GM18508 (cell line): Measurements from ENCODE around the gene RPS16.
A peak's percentile ranks its signal among the peaks of the same experiment; 100 is the strongest.

Source experiments
- ATAC-seq: cut with Tn5 transposase; IDR thresholded peaks from one replicate; pipeline ENCODE4 v1.9.1; 2021; ENCODE audit warnings: moderate number of reproducible peaks; ENCODE audit not compliant: insufficient read depth, unreplicated experiment

RPS16 gene

GRCh38 chr19:39423258-39424086, 12.3 kb downstream of the RPS16 start:
- no peak for ATAC-seq

DNA sequence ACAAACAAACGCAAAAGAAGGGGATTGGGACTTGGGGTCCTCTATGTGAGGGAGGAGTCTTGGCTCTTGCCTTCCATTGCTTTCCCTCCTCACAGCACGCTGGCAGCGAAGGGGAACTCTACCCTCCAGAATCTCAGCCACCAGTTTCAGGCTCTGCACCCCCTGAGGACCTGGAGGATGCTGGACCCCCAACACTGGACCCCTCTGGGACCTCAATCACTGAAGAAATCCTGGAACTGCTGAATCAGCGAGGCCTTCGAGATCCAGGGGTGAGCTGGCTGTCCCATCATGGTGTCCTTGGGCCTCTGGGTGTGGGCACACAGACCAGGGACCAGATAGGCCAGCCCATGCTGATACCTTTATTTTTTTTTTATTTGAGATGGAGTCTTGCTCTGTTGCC, 13.7 kb downstream of the RPS16 start:
- ATAC-seq: no peak

DNA sequence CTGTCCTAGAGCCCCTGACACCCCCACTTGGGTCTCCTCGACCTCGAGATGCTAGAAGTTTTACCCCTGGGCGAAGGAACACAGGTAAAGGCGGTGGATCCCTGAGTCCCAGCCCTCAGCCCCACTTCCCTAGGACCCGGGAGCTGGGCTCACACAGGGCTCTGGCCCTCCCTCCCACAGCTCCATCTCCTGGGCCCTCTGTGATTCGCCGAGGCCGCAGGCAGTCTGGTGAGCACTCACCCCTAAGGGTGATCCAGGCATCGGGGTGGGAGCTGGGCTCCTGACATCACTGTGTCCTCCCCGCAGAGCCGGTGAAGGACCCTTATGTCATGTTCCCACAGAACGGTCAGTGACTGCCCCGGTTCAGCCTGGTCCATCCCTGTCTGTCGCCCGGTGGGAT, 15.0 kb downstream of the RPS16 start:
- no peak for ATAC-seq

- ATAC-seq: no peak
Observed at GRCh38 chr19:39419003-39419402, 16.7 kb downstream of the RPS16 start.

DNA sequence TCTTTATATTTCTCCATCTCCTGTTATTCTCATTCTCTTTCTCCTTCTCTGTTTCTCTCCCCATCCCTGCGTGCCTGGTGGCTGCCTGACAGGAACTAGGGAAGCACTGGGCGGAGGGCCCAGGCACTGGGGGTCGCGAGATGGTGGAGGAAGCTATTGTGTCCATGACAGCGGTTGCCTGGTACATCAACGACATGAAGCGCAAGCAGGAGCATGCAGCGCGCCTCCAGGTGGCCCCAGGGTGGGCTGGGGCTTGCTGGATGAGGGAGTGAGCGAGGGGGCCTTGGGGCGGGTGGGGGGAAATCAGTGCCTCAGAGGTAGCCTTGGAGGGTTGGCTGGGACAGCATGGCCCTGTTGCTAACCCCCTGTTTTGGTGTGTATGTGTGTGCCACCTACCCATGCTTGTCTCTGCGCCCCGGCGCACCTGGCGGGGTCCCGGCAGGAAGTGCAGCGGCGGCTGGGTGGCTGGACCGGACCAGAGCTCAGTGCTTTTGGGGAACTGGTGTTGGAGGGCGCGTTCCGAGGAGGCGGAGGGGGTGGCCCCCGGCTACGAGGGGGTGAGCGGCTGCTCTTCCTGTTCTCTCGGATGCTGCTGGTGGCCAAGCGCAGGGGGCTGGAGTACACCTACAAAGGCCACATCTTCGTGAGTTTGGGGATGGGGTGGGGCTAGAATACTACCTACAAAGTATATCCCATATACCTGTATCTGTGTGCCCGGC, 18.1 kb downstream of the RPS16 start:
- ATAC-seq: no peak

- no peak for ATAC-seq
Observed at GRCh38 chr19:39416152-39417120, 19.3 kb downstream of the RPS16 start.

DNA sequence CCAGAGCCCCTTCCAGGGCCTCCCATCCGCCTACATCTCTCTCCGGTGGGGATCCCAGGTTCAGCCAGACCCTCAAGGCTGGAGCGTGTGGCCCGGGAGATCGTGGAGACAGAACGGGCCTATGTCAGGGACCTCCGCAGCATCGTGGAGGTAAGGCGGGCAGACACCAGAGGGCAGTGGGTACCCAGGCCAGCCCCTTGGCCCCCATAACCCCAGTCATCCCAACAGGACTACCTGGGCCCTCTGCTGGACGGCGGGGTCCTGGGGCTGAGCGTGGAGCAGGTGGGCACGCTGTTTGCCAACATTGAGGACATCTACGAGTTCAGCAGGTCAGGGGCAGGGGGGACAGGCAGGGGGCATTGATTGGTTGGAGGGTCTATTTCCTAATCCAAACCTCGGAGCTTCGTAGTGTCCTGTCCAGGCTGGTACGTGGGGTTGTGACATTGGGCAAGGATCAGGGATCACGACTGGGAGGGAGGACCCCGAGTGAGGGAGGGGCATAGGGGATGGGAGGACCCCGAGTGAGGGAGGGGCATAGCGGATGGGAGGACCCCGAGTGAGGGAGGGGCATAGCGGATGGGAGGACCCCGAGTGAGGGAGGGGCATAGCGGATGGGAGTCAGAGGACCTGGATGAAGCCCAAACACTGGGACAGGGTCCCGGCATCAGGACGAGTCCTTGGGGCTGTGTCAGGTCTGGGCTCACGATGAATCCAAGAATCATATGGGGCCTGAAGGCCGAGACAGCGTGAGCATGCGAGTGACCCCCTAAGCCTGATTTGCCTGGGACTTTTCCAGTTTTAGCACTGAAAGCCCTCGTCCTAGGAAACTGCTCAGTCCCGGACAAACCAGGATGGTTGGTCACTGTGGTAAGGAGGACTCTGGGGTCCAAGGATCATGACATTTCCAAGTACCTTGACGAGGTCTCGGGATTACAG, 20.4 kb downstream of the RPS16 start:
- ATAC-seq: no peak

DNA sequence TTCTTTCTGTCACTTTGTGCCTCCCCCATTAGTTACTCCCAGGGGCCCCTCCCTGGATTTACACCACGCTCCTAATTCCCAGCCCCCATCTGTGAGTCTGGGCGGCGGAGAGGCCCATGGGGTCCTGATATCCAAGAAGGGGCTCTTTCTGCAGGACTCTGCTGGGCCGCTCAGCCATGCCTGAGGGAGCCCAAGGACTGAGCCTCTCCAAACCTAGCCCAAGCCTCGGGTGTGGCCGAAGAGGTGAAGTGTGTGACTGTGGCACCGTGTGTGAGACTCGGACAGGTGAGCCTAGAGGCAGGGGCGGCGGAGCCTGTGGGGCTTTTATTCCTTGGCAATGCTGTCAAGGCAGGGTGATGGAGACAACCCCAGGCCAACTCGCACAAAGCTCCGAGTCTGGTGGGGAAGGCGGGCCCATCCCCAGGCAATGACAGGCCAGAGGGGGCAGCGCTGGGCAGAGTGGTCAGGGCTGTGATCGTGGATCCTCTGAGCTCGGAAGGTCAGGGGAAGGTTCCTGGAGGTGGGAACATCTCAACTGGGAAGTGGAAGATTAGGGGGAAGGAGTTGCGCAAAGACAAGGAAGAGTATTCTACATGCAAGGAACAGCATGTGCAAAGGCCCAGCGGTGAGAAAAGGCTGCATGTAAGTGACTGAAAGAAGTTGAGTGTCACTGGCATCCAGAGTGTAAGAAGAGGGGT, 21.7 kb downstream of the RPS16 start:
- ATAC-seq: no peak

GRCh38 chr19:39413272-39413910, 22.4 kb downstream of the RPS16 start:
- no peak for ATAC-seq

- no peak for ATAC-seq
Observed at GRCh38 chr19:39412867-39413271, 22.9 kb downstream of the RPS16 start.

DNA sequence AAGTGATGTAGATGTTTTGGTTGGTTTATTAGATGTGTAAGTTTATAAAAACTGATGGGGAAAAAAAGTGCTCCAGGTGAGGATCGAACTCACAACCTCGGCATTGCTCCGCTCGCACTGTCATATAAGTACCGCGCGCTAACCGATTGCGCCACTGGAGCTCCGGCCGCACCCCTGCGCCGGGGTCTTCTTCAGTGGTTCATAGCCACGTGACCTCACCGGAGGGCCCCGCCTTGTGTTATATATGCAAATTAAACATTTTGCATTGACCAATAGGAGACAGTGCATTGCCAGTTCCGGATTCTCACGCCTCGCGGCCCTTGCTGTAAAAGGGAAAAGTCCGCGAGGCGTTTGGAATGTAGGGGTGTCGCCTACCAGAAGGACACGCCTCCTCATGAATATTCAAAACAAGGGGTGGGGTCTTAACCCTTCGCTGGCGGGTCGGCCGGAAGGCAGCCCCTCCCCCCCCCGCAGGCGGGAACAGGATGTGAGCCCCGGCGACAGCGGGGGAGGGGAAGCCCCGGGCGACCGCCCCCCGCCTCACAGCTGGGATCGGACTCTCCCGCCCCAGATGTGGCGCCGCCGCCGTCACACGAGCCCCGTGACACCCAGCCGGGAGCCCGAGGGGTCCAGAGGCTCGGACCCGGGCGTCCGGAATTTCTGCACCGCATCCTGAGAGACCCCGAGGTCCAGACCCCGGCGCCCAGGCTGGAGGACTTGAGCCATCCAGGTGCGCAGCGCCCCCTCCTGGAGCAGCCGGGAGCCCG, 23.5 kb downstream of the RPS16 start, which contains the start of gene PLEKHG2:
Gene PLEKHG2, plus strand, starts transcription at position 570 of the 767 bp plus-strand sequence. CDS start 1,418 bp downstream, outside the sequence.
- peak; percentile 45 for ATAC-seq

DNA sequence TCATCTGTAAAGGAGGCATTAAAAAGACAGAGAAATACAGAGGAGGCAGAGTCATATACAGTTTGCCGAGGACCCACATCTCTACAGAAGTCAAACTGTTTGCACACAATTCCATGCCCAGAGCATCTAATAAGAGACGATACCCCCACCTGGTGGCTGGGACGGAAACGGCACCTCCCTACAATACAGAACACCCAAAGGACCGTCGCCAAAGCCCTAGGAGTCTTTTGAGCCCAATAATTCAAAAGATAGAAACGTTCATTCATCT, 24.0 kb downstream of the RPS16 start:
- peak; percentile 16 for ATAC-seq

- no peak for ATAC-seq
Observed at GRCh38 chr19:39411081-39411831, 24.5 kb downstream of the RPS16 start.

DNA sequence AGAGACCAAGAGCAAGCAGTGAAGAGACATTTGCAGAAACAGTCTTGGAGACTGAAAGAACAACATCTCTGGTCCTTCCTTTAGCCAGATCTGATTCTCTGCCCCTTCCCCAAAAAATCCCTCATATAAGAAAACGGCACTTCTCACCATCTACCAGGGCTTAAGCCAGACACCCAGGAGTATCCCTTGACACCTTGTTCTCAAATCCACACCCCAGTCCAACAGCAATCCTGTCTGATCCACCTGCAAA, 25.0 kb downstream of the RPS16 start:
- no peak for ATAC-seq

- ATAC-seq: no peak
Observed at GRCh38 chr19:39410017-39410830, 25.5 kb downstream of the RPS16 start.

- ATAC-seq: no peak
Observed at GRCh38 chr19:39409208-39410016, 26.3 kb downstream of the RPS16 start.
